ENCODE measurements around the gene GAB1.

- peak in 1 of 2 donors; percentile 9 for TF ChIP-seq POLR2A (IDR thresholded peaks at IDR 0.05)
- TF ChIP-seq CTCF (IDR thresholded peaks at IDR 0.05), result peak in 6 of 12 donors; percentile 9 to 42 (median 28)
Observed at GRCh38 chr4:143336781-143337599, at the start of gene GAB1.

All from heart left ventricle (tissue), 13 donors.